ENCODE measurements around the gene PTPRG. TPM values are rescaled to one million over a fixed set of nuclear protein-coding genes. Genes with fewer than 3 reads are reported as not detected.

PTPRG gene
- total and polyA plus RNA-seq, 2 of the 13 experiments (the other 11 are each of a cell fraction or from before 2014, with no cell fraction given): 8.0 to 25.3 TPM

DNA sequence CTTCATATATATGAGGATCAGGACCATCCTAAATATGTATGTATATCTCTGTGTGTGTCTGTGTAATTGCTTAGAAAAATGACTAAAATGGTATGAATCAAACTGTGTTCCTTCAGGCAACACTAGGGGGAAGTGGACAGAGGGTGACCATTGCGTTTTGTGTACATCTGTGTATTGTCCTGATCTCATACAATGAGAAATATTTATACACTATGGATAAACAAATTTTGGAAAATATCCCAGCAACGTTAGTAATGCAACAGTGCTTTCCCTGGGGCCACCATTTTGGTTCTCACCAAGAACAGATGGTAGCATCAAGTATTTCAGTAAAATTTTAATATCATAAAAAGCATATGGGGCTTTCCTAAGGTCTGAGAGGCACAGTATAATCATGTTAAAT, 130.1 kb downstream of the PTPRG start:
- Histone ChIP-seq H3K27ac (ENCODE audit: extremely low read length, insufficient read depth, low read length) (no peak overlapping the region), H4K20me1 (ENCODE audit: insufficient read depth, low read length) (no peaks in the 10 kb centered on the region), H3K27me3 (ENCODE audit: control insufficient read depth in 1 of 2, insufficient read depth in 2 of 2, low read length in 2 of 2) (no peaks in the 10 kb centered on the region), H3K4me2 (ENCODE audit: low read depth, low read length) (no peak overlapping the region), H3K9me3 (ENCODE audit: low read length) (no peaks in the 10 kb centered on the region), H3K36me3 (replicated peaks in 1 of 2; ENCODE audit: control insufficient read depth in 1 of 2, insufficient read depth in 2 of 2, low read length in 2 of 2) (peaks cover 0 to 4% of the 10 kb centered on the region in 2 experiments; a peak in 3 of 5 replicates), H3K9ac (ENCODE audit: insufficient read depth, low read depth, low read length) (no peak overlapping the region), H2AFZ (ENCODE audit: low read length) (no peak overlapping the region), H3K4me3 (replicated peaks in 1 of 3; ENCODE audit: insufficient read depth in 1 of 3, low read depth in 2 of 3, low read length in 3 of 3) (no peak overlapping the region), H3K4me1 (ENCODE audit: insufficient read depth, low read length) (peaks cover 26% of the 10 kb centered on the region), H3K79me2 (ENCODE audit: insufficient read depth, low read length) (peaks cover 12% of the 10 kb centered on the region)
- no peak for ATAC-seq
- intact Hi-C loops (cut with micrococcal nuclease; ENCODE audit: unreplicated experiment): no loop called here
- CTCF ChIA-PET (ENCODE audit: low intra/inter-chr PET ratio, low total read pairs): no interaction called here
- FAIRE-seq: no peak
- TF ChIP-seq ZNF543 (CRISPR knock-in tag; IDR thresholded peaks at IDR 0.05) (no peak), NBN (conservative IDR thresholded peaks at IDR 0.05) (no peak), ZNF382 (CRISPR knock-in tag; IDR thresholded peaks at IDR 0.05; ENCODE audit: borderline replicate concordance) (no peak), ZNF558 (CRISPR knock-in tag; IDR thresholded peaks at IDR 0.05; ENCODE audit: borderline replicate concordance) (no peak)
- POLR2A ChIA-PET: no interaction called here
- DNase-seq (ENCODE audit: low spot score): no peak
- BruUV-seq (replicated peaks): no TSS peak
- 91% methylated on average over 2 of the region's 2 CpGs for WGBS (ENCODE audit: low lambda C conversion rate)
- in situ Hi-C loops (cut with HindIII; ENCODE audit: extremely low pct_ligation_motif_present, low pct_unique_long_range_greater_than_20kb): no loop called here

DNA sequence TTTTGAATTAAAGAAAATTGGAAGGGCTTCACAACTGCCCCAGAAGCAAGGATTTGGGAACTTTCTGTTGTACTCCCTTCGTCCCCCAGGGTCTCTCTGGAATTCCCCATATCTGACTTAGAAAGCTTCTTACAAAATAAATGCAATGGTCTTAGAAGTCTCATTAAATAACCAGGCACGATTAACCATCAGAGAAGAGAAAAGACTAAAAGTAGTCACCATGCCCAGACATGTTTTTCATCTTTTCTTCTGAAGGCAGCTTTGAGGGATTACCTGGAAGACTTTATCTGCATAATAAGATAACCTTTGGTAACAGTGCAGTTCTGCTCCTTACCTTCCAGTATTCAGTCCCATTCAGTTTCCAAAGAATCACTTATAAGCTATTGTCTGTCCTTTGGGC, 135.9 kb downstream of the PTPRG start:
- DNase-seq (ENCODE audit: low spot score) (no peak), FAIRE-seq (no peak), ATAC-seq (no peak)
- H3K36me3 ChIP-seq (replicated peaks in 1 of 2; ENCODE audit: control insufficient read depth in 1 of 2, insufficient read depth in 2 of 2, low read length in 2 of 2): no peaks in the 10 kb centered on the region
- in situ Hi-C loops (cut with HindIII; ENCODE audit: extremely low pct_ligation_motif_present, low pct_unique_long_range_greater_than_20kb) (no loop called here), intact Hi-C loops (cut with micrococcal nuclease; ENCODE audit: unreplicated experiment) (no loop called here)
- H3K27me3 ChIP-seq (ENCODE audit: control insufficient read depth in 1 of 2, insufficient read depth in 2 of 2, low read length in 2 of 2): no peaks in the 10 kb centered on the region
- 88% methylated on average over 2 of the region's 2 CpGs for whole genome bisulfite sequencing (ENCODE audit: low lambda C conversion rate)
- no peak overlapping the region for H3K9ac ChIP-seq (ENCODE audit: insufficient read depth, low read depth, low read length)
- TF ChIP-seq ATF2 (CRISPR knock-in tag; IDR thresholded peaks at IDR 0.05) (no peak), KDM4B (CRISPR knock-in tag; IDR thresholded peaks at IDR 0.05) (no peak), ATF3 (CRISPR knock-in tag; IDR thresholded peaks at IDR 0.05) (no peak), YEATS4 (CRISPR knock-in tag; IDR thresholded peaks at IDR 0.05; ENCODE audit: borderline replicate concordance) (no peak), ZNF33B (CRISPR knock-in tag; IDR thresholded peaks at IDR 0.05) (no peak)
- ChIA-PET POLR2A (no interaction called here), CTCF (ENCODE audit: low intra/inter-chr PET ratio, low total read pairs) (no interaction called here)
- H3K27ac ChIP-seq (ENCODE audit: extremely low read length, insufficient read depth, low read length): no peak overlapping the region
- no TSS peak for BruUV-seq (replicated peaks)
- no peak overlapping the region for H3K4me2 ChIP-seq (ENCODE audit: low read depth, low read length)
- H3K9me3 ChIP-seq (ENCODE audit: low read length): no peaks in the 10 kb centered on the region
- no peaks in the 10 kb centered on the region for H3K4me1 ChIP-seq (ENCODE audit: insufficient read depth, low read length)
- H3K79me2 ChIP-seq (ENCODE audit: insufficient read depth, low read length): peaks cover 3% of the 10 kb centered on the region
- H4K20me1 ChIP-seq (ENCODE audit: insufficient read depth, low read length): no peaks in the 10 kb centered on the region
- H2AFZ ChIP-seq (ENCODE audit: low read length): no peak overlapping the region
- no peak overlapping the region for H3K4me3 ChIP-seq (replicated peaks in 1 of 3; ENCODE audit: insufficient read depth in 1 of 3, low read depth in 2 of 3, low read length in 3 of 3)

Data from HepG2 (cell line).